ENCODE results near the gene AGAP2. TPM values are rescaled to one million over a fixed set of nuclear protein-coding genes. Genes with fewer than 3 reads are reported as not detected.

Gene AGAP2
- total RNA-seq, 1 experiment from 2014 or later, result 5.3 TPM

- no peak overlapping the region for H3K4me2 ChIP-seq (ENCODE audit: insufficient read depth, insufficient read length, low read length)
- H4K91ac ChIP-seq (ENCODE audit: insufficient read length, low read depth, low read length), result no peak overlapping the region
Observed at GRCh38 chr12:57693317-57693658, 45.3 kb downstream of the AGAP2 start.

More at GRCh38 chr12:57693317-57693658, 45.3 kb downstream of the AGAP2 start:
- Histone ChIP-seq H3K27ac (ENCODE audit: insufficient read length, low read depth, low read length) (no peak overlapping the region), H3K27me3 (ENCODE audit: insufficient read depth, low read length) (no peaks in the 10 kb centered on the region), H3K4me1 (ENCODE audit: insufficient read depth, low read length) (no peaks in the 10 kb centered on the region), H2BK12ac (ENCODE audit: insufficient read length, low read depth, low read length) (no peak overlapping the region), H3K9me3 (ENCODE audit: control insufficient read depth, low read depth, low read length) (no peaks in the 10 kb centered on the region), H3K14ac (ENCODE audit: insufficient read depth, low read length) (no peak overlapping the region), H3K79me2 (ENCODE audit: insufficient read depth, low read length) (no peaks in the 10 kb centered on the region), H3K18ac (ENCODE audit: insufficient read length, low read depth, low read length) (no peak overlapping the region), H3K56ac (ENCODE audit: insufficient read length, low read depth, low read length) (no peak overlapping the region), H3K23me2 (ENCODE audit: insufficient read length, low read depth, low read length, poor library complexity, severe bottlenecking) (peaks cover 4% of the 10 kb centered on the region), H2BK15ac (ENCODE audit: low read depth, low read length) (no peak overlapping the region), H4K20me1 (ENCODE audit: control insufficient read depth, insufficient read depth, insufficient read length) (no peaks in the 10 kb centered on the region), H2BK20ac (ENCODE audit: low read depth, low read length, poor library complexity, severe bottlenecking) (no peak overlapping the region), H3K23ac (ENCODE audit: insufficient read length, low read depth, low read length) (no peak overlapping the region), H3K9ac (ENCODE audit: extremely low read depth, insufficient read length, low read length) (no peak overlapping the region), H2AK5ac (ENCODE audit: insufficient read length, low read length) (no peak overlapping the region), H2BK120ac (ENCODE audit: low read depth, low read length, poor library complexity, severe bottlenecking) (no peak overlapping the region), H2BK5ac (ENCODE audit: insufficient read length, low read length) (no peak overlapping the region), H3T11ph (ENCODE audit: low read length) (no peak overlapping the region), H4K8ac (replicated peaks; ENCODE audit: insufficient read length, low read depth, low read length) (no peak overlapping the region), H3K79me1 (ENCODE audit: insufficient read depth, low read depth, low read length, poor library complexity, severe bottlenecking) (no peaks in the 10 kb centered on the region), H2AFZ (ENCODE audit: low read length) (no peak overlapping the region), H3K4ac (ENCODE audit: low read depth, low read length) (no peak overlapping the region), H4K5ac (ENCODE audit: insufficient read length, low read depth, low read length) (no peak overlapping the region)
- no CpG with 5 or more reads among the region's 10 CpGs for WGBS (ENCODE audit: extremely low coverage, insufficient read length, low lambda C conversion rate)
- Mint-ChIP-seq H3K4me3 (no peak overlapping the region), H3K36me3 (ENCODE audit: insufficient read depth in 1 of 3, low read depth in 3 of 3) (peaks cover 2 to 20% (median 16%) of the 10 kb centered on the region in 3 experiments; a peak in 6 of 7 replicates), H3K27me3 (ENCODE audit: low read depth) (peaks cover 11% of the 10 kb centered on the region), H3K4me1 (no peaks in the 10 kb centered on the region), H3K9me3 (peaks cover 0 to 4% of the 10 kb centered on the region in 2 experiments; a peak in 4 of 5 replicates), H3K27ac (no peak overlapping the region)
- DNase-seq, result no peak
- no peak for TF ChIP-seq CTCF (conservative IDR thresholded peaks at IDR 0.05)

Data from H9 (cell line).